ENCODE data around the gene PTCD2. TPM values are rescaled to one million over a fixed set of nuclear protein-coding genes. Genes with fewer than 3 reads are reported as not detected.

The PTCD2 gene
- total RNA-seq, 4 donors from 2014 or later = 3.5 to 7.1 (median 5.8) TPM

DNA sequence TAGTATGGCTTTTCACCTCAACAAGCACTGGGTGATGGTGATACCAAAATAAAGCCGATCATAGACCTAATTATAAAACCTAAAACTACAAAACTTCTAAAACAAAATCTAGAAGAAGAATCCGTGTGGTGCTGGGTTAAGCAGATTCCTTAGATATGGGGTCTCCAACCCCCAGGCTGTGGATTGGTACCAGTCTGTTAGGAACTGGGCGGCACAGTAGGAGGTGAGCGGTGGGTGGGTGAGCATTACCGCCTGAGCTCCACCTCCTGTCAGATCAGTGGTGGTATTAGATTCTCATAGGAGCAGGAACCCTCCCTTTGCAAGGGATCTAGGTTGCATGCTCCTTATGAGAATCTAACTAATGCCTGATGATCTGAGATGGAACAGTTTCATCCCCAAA lies 33.4 kb upstream of the PTCD2 start:
- TF ChIP-seq POLR2AphosphoS5 (IDR thresholded peaks at IDR 0.05) (no peak), EP300 (IDR thresholded peaks at IDR 0.05) (no peak), POLR2A (IDR thresholded peaks at IDR 0.05; ENCODE audit: low read depth) (no peak)
- TF ChIP-seq, protein P1, sequence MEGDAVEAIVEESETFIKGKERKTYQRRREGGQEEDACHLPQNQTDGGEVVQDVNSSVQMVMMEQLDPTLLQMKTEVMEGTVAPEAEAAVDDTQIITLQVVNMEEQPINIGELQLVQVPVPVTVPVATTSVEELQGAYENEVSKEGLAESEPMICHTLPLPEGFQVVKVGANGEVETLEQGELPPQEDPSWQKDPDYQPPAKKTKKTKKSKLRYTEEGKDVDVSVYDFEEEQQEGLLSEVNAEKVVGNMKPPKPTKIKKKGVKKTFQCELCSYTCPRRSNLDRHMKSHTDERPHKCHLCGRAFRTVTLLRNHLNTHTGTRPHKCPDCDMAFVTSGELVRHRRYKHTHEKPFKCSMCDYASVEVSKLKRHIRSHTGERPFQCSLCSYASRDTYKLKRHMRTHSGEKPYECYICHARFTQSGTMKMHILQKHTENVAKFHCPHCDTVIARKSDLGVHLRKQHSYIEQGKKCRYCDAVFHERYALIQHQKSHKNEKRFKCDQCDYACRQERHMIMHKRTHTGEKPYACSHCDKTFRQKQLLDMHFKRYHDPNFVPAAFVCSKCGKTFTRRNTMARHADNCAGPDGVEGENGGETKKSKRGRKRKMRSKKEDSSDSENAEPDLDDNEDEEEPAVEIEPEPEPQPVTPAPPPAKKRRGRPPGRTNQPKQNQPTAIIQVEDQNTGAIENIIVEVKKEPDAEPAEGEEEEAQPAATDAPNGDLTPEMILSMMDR (IDR thresholded peaks at IDR 0.05) = no peak

DNA sequence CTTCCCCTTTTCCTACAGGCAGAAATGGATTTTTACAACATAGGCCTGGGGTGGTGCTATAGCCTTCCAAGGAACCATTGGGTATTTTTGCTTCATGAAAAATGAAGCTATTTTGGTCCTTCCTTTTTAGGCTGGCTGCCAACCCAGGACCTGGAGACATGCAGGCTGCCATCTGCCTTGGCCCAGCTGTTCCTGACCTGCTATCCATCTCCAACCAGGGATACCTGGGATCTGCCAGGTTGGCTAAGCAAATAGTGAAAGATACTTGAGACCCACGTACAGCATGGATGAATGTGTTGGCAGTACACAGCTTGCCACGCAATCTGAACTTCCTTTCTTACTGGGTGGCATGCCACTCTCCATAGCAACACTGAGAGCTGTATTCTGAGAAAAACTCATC lies 31.2 kb upstream of the PTCD2 start:
- Histone ChIP-seq H3K4me1 (peaks cover 5 to 17% (median 6%) of the 10 kb centered on the region in 4 donors), H3K36me3 (peaks cover 0 to 23% (median 6%) of the 10 kb centered on the region in 4 donors), H3K4me3 (no peak overlapping the region), H3K9me3 (no peaks in the 10 kb centered on the region), H3K27ac (replicated peaks in 1 of 4) (no peak overlapping the region), H3K27me3 (no peaks in the 10 kb centered on the region)
- DNase-seq (ENCODE audit: extremely low spot score) = no peak
- intact Hi-C loops (cut with DNase I) = no loop called here
- TF ChIP-seq, protein P1 (IDR thresholded peaks at IDR 0.05) = no peak
- no peak for TF ChIP-seq EP300 (IDR thresholded peaks at IDR 0.05)
- 80% methylated on average over 2 of the region's 2 CpGs for WGBS

More for the DNA sequence above, 33.4 kb upstream of the PTCD2 start:
- Histone ChIP-seq H3K27ac (replicated peaks in 1 of 4) (no peak overlapping the region), H3K27me3 (no peaks in the 10 kb centered on the region), H3K4me3 (no peak overlapping the region), H3K4me1 (peaks cover 8 to 27% (median 19%) of the 10 kb centered on the region in 4 donors), H3K9me3 (no peaks in the 10 kb centered on the region), H3K36me3 (peaks cover 0 to 23% (median 6%) of the 10 kb centered on the region in 4 donors)
- intact Hi-C loops (cut with DNase I) = no loop called here
- WGBS = 98% methylated on average over 5 of the region's 5 CpGs
- no peak for DNase-seq (ENCODE audit: extremely low spot score)

DNA sequence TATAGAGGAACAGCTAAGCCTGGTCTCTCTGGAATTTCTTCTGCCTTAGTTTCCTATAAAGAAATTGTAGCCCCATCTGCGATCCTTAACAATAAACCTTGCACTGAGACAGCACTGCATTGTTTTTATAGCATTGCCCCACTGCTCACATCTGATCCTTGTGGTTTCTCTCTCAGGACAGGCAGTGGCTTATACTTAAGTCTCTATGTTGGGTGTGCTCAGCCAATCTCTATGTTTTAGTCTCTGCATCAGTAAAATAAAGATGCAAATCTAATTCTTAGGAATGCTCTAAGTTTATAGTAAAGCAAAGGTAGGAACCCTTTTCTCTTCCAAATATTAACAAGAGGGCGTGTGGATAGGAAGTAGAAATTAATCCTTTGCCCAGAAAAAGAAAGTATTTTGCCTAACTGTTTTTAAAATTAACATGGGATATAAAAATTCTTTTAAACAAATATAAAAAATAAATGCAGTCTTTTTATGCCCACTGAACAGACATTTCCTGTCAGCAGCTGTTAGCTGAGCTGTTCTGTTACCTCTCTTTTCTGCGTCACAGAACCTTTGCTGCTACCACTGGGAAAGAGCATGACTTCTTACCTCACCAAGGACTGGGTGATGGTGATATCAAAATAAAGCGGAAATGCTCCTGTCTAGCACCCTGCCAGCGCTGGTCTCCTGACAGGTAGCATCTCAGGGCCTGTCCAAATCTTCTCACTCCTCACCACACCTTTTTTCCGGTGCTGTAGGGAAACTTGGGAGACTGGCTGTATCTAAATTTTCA lies 29.6 kb upstream of the PTCD2 start:
- Histone ChIP-seq H3K36me3 (peaks cover 0 to 29% (median 6%) of the 10 kb centered on the region in 4 donors), H3K4me1 (peaks cover 5 to 18% (median 8%) of the 10 kb centered on the region in 4 donors), H3K4me3 (no peak overlapping the region), H3K27me3 (no peaks in the 10 kb centered on the region), H3K9me3 (no peaks in the 10 kb centered on the region), H3K27ac (replicated peaks in 1 of 4) (no peak overlapping the region)
- TF ChIP-seq POLR2AphosphoS5 (IDR thresholded peaks at IDR 0.05) = no peak
- no peak for TF ChIP-seq POLR2A (IDR thresholded peaks at IDR 0.05; ENCODE audit: low read depth)
- intact Hi-C loops (cut with DNase I) = no loop called here
- no peak for DNase-seq (ENCODE audit: extremely low spot score)
- 96% methylated on average over 6 of the region's 6 CpGs for WGBS

DNA sequence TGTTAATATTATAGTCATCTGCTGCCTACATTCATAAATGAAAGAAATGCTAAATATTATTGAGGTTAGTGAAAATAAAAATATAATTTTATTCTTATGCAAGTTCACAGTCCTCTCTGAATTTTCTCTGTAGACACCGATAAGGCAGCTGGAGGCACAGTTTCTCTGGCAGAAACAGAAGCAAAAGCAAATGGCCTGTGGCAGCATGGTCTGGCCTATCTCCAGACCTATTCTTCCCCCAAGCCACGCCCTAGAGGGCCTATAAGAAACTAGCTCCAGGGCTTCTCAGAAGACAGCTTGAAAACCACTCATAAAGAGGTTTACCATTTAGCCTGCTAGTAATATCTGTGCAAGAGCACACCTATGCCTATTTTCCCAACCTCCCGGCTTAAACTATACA lies 28.6 kb upstream of the PTCD2 start:
- 98% methylated on average over 3 of the region's 3 CpGs for WGBS
- no peak overlapping the region for H3K4me3 ChIP-seq
- H3K27me3 ChIP-seq = no peaks in the 10 kb centered on the region
- no peaks in the 10 kb centered on the region for H3K9me3 ChIP-seq
- no peak for TF ChIP-seq POLR2A (IDR thresholded peaks at IDR 0.05; ENCODE audit: low read depth)
- intact Hi-C loops (cut with DNase I) = no loop called here
- H3K36me3 ChIP-seq = peaks cover 0 to 29% (median 9%) of the 10 kb centered on the region in 4 donors
- no peak overlapping the region for H3K27ac ChIP-seq (replicated peaks in 1 of 4)
- H3K4me1 ChIP-seq = peaks cover 5 to 18% (median 8%) of the 10 kb centered on the region in 4 donors
- no peak for DNase-seq (ENCODE audit: extremely low spot score)

DNA sequence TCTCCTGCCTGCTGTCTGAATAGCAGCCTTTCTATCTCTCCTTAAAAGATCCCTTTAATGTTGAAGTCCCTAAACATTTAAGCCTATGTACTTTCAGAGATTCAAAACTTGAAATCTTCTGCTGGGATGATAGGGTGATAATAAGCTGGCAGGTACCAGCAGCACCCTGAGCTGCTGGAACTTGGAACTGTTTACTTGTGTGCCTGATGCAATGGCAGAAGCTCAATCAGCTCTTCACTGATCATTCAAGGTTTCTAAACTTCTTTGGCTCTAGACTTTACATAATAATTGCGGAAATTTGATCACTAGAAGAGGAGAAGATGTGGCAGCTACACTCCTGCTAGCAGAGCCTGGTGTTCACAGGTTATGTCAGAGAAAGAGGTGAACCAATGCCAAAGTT lies 27.8 kb upstream of the PTCD2 start:
- Histone ChIP-seq H3K4me3 (no peak overlapping the region), H3K27me3 (no peaks in the 10 kb centered on the region), H3K9me3 (no peaks in the 10 kb centered on the region), H3K36me3 (peaks cover 0 to 23% (median 9%) of the 10 kb centered on the region in 4 donors), H3K4me1 (peaks cover 5 to 18% (median 8%) of the 10 kb centered on the region in 4 donors), H3K27ac (replicated peaks in 1 of 4) (no peak overlapping the region)
- DNase-seq (ENCODE audit: extremely low spot score) = no peak
- intact Hi-C loops (cut with DNase I) = no loop called here
- WGBS = 96% methylated on average over 1 of the region's 1 CpG
- no peak for TF ChIP-seq POLR2A (IDR thresholded peaks at IDR 0.05; ENCODE audit: low read depth)
- no peak for TF ChIP-seq POLR2AphosphoS5 (IDR thresholded peaks at IDR 0.05)
- TF ChIP-seq, protein P1 (IDR thresholded peaks at IDR 0.05) = no peak
- TF ChIP-seq EP300 (IDR thresholded peaks at IDR 0.05) = no peak

Measured in esophagus muscularis mucosa (tissue), 4 donors.